Adrenal gland (tissue), 12 donors: ENCODE results near the gene ITGA2B. TPM values are rescaled to one million over a fixed set of nuclear protein-coding genes. Genes with fewer than 3 reads are reported as not detected.

Experiments
- DNase-seq, 7 donors: peaks; one replicate each; pipeline ENCODE4 v3.0.0-alpha.2; 2019 to 2020
- H3K27ac ChIP-seq, 5 donors: fragments of 200-600 bp; sonication (generic) in 4 of 5; 1 replicate in 3 of 5; 2 replicates in 2 of 5; pipeline versions ENCODE4 v1.5.1 to v1.8.0; 2016 to 2020; ENCODE audit warnings: mild to moderate bottlenecking in 1 of 5
- H3K27me3 ChIP-seq: fragments of 200-600 bp; 2 replicates; pipeline ENCODE4 v1.8.0; 2021
- H3K36me3 ChIP-seq, 2 donors: fragments of 200-600 bp; replicated peaks in 1 of 2; 1 replicate in 1 of 2; 2 replicates in 1 of 2; pipeline versions ENCODE4 v1.5.1 to v1.8.0; 2018 to 2022
- H3K4me1 ChIP-seq, 2 donors: fragments of 200-600 bp; replicated peaks in 1 of 2; 1 replicate in 1 of 2; 2 replicates in 1 of 2; pipeline versions ENCODE4 v1.5.1 to v1.8.0; 2018 to 2021
- H3K4me3 ChIP-seq, 4 donors: fragments of 200-600 bp; sonication (generic) in 3 of 4; one replicate each; pipeline ENCODE4 v1.5.1; 2016 to 2018
- H3K9me3 ChIP-seq, 3 donors: fragments of 200-600 bp; sonication (generic) in 1 of 3; replicated peaks in 1 of 3; 1 replicate in 2 of 3; 2 replicates in 1 of 3; pipeline versions ENCODE4 v1.5.1 to v1.8.0; 2016 to 2021
- CTCF ChIP-seq, 6 experiments: fragments of 450-650 bp in 4 of 6; fragments of 200-600 bp in 2 of 6; sonication (generic) in 1 of 6; IDR thresholded peaks; 1 replicate in 5 of 6; 2 replicates in 1 of 6; pipeline versions ENCODE4 v1.5.1 to v1.8.0; 2016 to 2021; ENCODE audit warnings: antibody characterized with exemption in 6 of 6, mild to moderate bottlenecking in 2 of 6, moderate library complexity in 1 of 6
- POLR2A ChIP-seq, 2 donors: fragments of 450-650 bp; IDR thresholded peaks; one replicate each; pipeline ENCODE4 v1.6.1; 2017; ENCODE audit warnings: antibody characterized with exemption in 2 of 2, mild to moderate bottlenecking in 2 of 2, moderate library complexity in 1 of 2
- WGBS, 4 donors: extraction: QIAGEN DNeasy Blood & Tissue Kit in 2 of 4; methylation state at CpG; one replicate each; pipeline versions ENCODE4 v1.1.5 to v1.1.7; 2013 to 2017; 5-methylcytosine and 5-hydroxymethylcytosine counted together
- intact Hi-C, 2 donors: fragments of 100-400 bp; cut with DNase I; formaldehyde crosslinking; loops; one replicate each; pipeline versions ENCODE4 v1.14.1 to v1.15.0; 2022 to 2023
- polyA plus RNA-seq, 3 donors: library from polyadenylated mRNA; stranded (reverse); fragments of 200-250 nt in 2 of 3; fragments of 350-450 nt in 1 of 3; fragmentation: Illumina TruSeq in 1 of 3; extraction: RNeasy Lipid Tissue Mini Kit (QIAGEN cat#74804) in 1 of 3; gene quantifications; one replicate each; pipeline ENCODE4 v1.2.3, GENCODE V29; 2013 to 2014
- total RNA-seq, 9 donors: library from RNA; depleted of rRNA in 4 of 9; stranded (reverse); fragments of >200 nt in 4 of 9; fragments of 120-200 nt in 1 of 9; fragmentation: NEBNext Ultra II Directional in 1 of 9; extraction: Animal tissue kit (Norgen Biotek cat#: 25700) in 1 of 9; gene quantifications; one replicate each; pipeline versions ENCODE4 v1.1.0 to v1.2.4, GENCODE V29; 2013 to 2023
- donor health status: healthy with polysubstance abuse.
- donor health status: Bipolar disorder and iron deficiency.
- donor health status: DM: yes; HTN: yes; CAD: no.
- donor health status: DM: no; HTN: no; CAD: no.
- donor health status: DM: no; HTN: no; CAD: no.
- donor health status: DM: yes; HTN: yes; CAD: no.

The ITGA2B gene
- total and polyA plus RNA-seq, 12 donors, result 0.06 to 3.2 (median 0.74) TPM; not detected in 1

GRCh38 chr17:44432254-44433157, 43.1 kb upstream of the ITGA2B start:
- no peak for DNase-seq
- Histone ChIP-seq H3K4me3 (no peak overlapping the region), H3K4me1 (no peaks in the 10 kb centered on the region), H3K27me3 (no peaks in the 10 kb centered on the region), H3K27ac (no peak overlapping the region), H3K9me3 (no peaks in the 10 kb centered on the region), H3K36me3 (peaks cover 0 to 37% of the 10 kb centered on the region in 2 donors)
- TF ChIP-seq POLR2A (IDR thresholded peaks at IDR 0.05) (no peak), CTCF (IDR thresholded peaks at IDR 0.05) (no peak)
- intact Hi-C loops, result no loop called here
- WGBS, 4 donors, result 94 to 97% (median 95%) methylated on average over 9 of the region's 9 CpGs

GRCh38 chr17:44424828-44425461, 35.5 kb upstream of the ITGA2B start:
- intact Hi-C loops, result no loop called here
- Histone ChIP-seq H3K27ac (no peak overlapping the region), H3K9me3 (no peaks in the 10 kb centered on the region), H3K36me3 (peaks cover 0 to 18% of the 10 kb centered on the region in 2 donors), H3K4me3 (no peak overlapping the region), H3K27me3 (no peaks in the 10 kb centered on the region), H3K4me1 (peaks cover 0 to 8% of the 10 kb centered on the region in 2 donors)
- WGBS, 4 donors, result 90 to 95% (median 91%) methylated on average over 3 of the region's 3 CpGs
- no peak for TF ChIP-seq CTCF (IDR thresholded peaks at IDR 0.05)
- no peak for TF ChIP-seq POLR2A (IDR thresholded peaks at IDR 0.05)
- DNase-seq, result no peak

GRCh38 chr17:44417553-44417952, 28.1 kb upstream of the ITGA2B start:
- peak in 3 of 7 donors; percentile 45 to 56 (median 54) for DNase-seq
- peaks cover 4 to 14% of the 10 kb centered on the region in 2 donors for H3K4me1 ChIP-seq
- no peaks in the 10 kb centered on the region for H3K27me3 ChIP-seq
- no peaks in the 10 kb centered on the region for H3K9me3 ChIP-seq
- H3K4me3 ChIP-seq, result no peak overlapping the region
- TF ChIP-seq CTCF (IDR thresholded peaks at IDR 0.05) (no peak), POLR2A (IDR thresholded peaks at IDR 0.05) (no peak)
- peak overlapping the region in 3 of 5 donors; percentile 1 to 46 (median 33) for H3K27ac ChIP-seq
- 64 to 73% (median 65%) methylated on average over 2 of the region's 2 CpGs for WGBS, 4 donors
- intact Hi-C loops, result no loop called here
- H3K36me3 ChIP-seq, result peaks cover 0 to 23% of the 10 kb centered on the region in 2 donors

GRCh38 chr17:44416558-44417289, 27.3 kb upstream of the ITGA2B start:
- Histone ChIP-seq H3K36me3 (peaks cover 0 to 15% of the 10 kb centered on the region in 2 donors), H3K9me3 (no peaks in the 10 kb centered on the region), H3K27ac (peak overlapping the region in 3 of 5 donors; percentile 1 to 46 (median 33)), H3K4me3 (no peak overlapping the region), H3K27me3 (no peaks in the 10 kb centered on the region), H3K4me1 (peaks cover 4 to 14% of the 10 kb centered on the region in 2 donors)
- 86 to 95% (median 94%) methylated on average over 2 of the region's 2 CpGs for WGBS, 4 donors
- no peak for DNase-seq
- intact Hi-C loops, result no loop called here
- TF ChIP-seq POLR2A (IDR thresholded peaks at IDR 0.05) (no peak), CTCF (IDR thresholded peaks at IDR 0.05) (no peak)
